RWPE1 (cell line): ENCODE measurements around the gene BRD9.

ENCODE experiments used
- CTCF ChIA-PET: fragments of 350-600 bp; sonication (Branson Sonifier 250); formaldehyde crosslinking; extraction: SDS; loops from one replicate; lab custom pipeline; 2021; lab: Yijun Ruan, JAX
- POLR2A ChIA-PET: fragments of 400-600 bp; formaldehyde crosslinking; extraction: SDS; loops from one replicate; lab custom pipeline; 2020; ENCODE audit warnings: antibody characterized with exemption; ENCODE audit not compliant: low non-redundant PET; lab: Yijun Ruan, JAX
- DNase-seq: peaks from one replicate; pipeline ENCODE4 v3.0.0; 2012; ENCODE audit warnings: low spot score
- H3K27ac ChIP-seq: fragments of 450-650 bp; 2 replicates; pipeline ENCODE4 v1.5.1; 2017
- CTCF ChIP-seq: fragments of 450-650 bp; conservative IDR thresholded peaks from 2 replicates; pipeline ENCODE4 v1.5.1; 2017; ENCODE audit warnings: low read depth, mild to moderate bottlenecking

The BRD9 gene

GRCh38 chr5:902129-902916, 9.7 kb upstream of the BRD9 start:
- no peak overlapping the region for H3K27ac ChIP-seq
- DNase-seq = no peak
- ChIA-PET POLR2A (no interaction called here), CTCF (interaction anchor here (0.6 to 2.3 kb wide), 8 partner anchors 9 to 272 kb away, joined by 3 to 14 read pairs (median 4); partner anchors contain the start of gene TRIP13)
- no peak for TF ChIP-seq CTCF

DNA sequence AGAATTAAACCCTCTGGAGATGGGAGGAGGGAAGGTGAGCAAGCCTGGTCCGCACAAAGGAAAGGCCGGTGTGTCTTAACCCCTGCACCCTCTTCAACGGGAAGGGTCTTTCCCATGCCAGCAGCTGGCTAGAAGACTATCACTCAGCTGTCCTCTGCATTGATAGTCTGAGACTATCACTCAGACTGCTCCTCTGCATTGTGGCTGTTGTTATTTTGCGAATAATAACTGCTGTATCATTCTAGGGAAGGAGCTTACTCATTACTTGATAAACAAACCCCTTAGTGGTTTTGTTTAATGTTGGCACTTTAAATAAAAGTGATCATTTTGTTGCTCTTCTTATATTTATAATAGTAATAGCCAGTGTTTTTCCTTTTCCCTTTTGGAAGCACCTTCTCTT, 8.2 kb upstream of the BRD9 start:
- no peak overlapping the region for H3K27ac ChIP-seq
- no peak for TF ChIP-seq CTCF
- DNase-seq = no peak
- ChIA-PET CTCF (no interaction called here), POLR2A (no interaction called here)

- POLR2A ChIA-PET = no interaction called here
- CTCF ChIA-PET = interaction anchor here (0.7 to 2.6 kb wide), 3 partner anchors 9 to 224 kb away, joined by 3 to 14 read pairs (median 8); no protein-coding TSS in a partner anchor
- DNase-seq = no peak
- TF ChIP-seq CTCF = no peak
- H3K27ac ChIP-seq = peak overlapping the region; percentile 82
Observed at GRCh38 chr5:893711-894110, 1.1 kb upstream of the BRD9 start.

- TF ChIP-seq CTCF = no peak
- CTCF ChIA-PET = interaction anchor here (0.5 to 2.6 kb wide), 4 partner anchors 10 to 223 kb away, joined by 3 to 14 read pairs (median 7); no protein-coding TSS in a partner anchor
- H3K27ac ChIP-seq = peak overlapping the region; percentile 82
- POLR2A ChIA-PET = no interaction called here
- peak; percentile 19 for DNase-seq
Observed at GRCh38 chr5:893137-893506, 521 bp upstream of the BRD9 start.

DNA sequence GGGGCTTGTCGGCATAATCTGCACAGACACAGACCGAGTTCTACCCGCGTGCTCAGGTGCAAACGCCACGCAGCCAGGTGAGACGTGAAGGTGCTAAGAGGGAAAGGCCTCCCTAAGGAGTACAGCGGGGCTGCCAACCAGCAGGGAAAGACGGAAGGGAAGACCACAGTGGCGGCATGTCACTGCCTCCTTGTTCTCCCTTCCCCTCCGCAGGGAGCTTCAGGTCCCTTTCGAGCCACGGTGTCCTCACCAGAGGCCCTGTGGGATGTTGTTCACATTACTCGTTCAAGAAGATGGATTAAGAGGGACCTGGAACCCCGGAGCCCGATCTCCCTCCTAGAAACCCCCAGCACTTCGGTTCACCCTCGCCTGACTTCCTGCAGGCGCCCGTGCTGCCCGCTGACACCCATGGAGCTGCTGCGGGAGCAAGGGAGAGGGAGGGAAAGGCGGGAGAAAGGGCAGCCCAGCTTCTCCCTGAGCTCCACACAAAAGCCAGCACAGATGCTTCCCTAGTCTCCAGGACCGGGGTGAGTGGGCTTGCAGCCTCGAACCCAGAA, 686 bp downstream of the BRD9 start:
- ChIA-PET CTCF (interaction anchor here (1.3 kb wide), 1 partner anchor 21 kb away, joined by 3 read pairs; no protein-coding TSS in a partner anchor), POLR2A (no interaction called here)
- peak; percentile 58 for DNase-seq

More for the DNA sequence above, 686 bp downstream of the BRD9 start:
- peak overlapping the region; percentile 82 for H3K27ac ChIP-seq
- TF ChIP-seq CTCF = no peak
